CMK (cell line): ENCODE results near the gene CCR5AS.
"Not testable (repeated sequence)": the region's sequence is repeated elsewhere in the genome, so short reads cannot be mapped to it uniquely, and the experiment has no call there.

Experiments
- DNase-seq: peaks from one replicate; pipeline ENCODE4 v3.0.0-alpha.2; 2010; ENCODE audit warnings: low read depth

The CCR5AS gene

GRCh38 chr3:46354478-46354877, 52.4 kb downstream of the CCR5AS start:
- DNase-seq: no peak

GRCh38 chr3:46353647-46354410, 53.0 kb downstream of the CCR5AS start, which contains the start of gene CCR2:
Gene CCR2 (plus strand): TSS chr3:46354111. CDS start chr3:46357528, 3,417 bp downstream.
- no peak for DNase-seq

GRCh38 chr3:46353090-46353489, 53.8 kb downstream of the CCR5AS start:
- DNase-seq: no peak

GRCh38 chr3:46351646-46352045, 55.2 kb downstream of the CCR5AS start:
- no peak for DNase-seq

- no peak for DNase-seq
Measured at GRCh38 chr3:46350262-46350565, 56.7 kb downstream of the CCR5AS start.

- DNase-seq: no peak
Measured at GRCh38 chr3:46349484-46350261, 57.2 kb downstream of the CCR5AS start.

GRCh38 chr3:46348823-46349482, 57.9 kb downstream of the CCR5AS start:
- no peak for DNase-seq

- no peak for DNase-seq
Measured at GRCh38 chr3:46344476-46344875, 62.4 kb downstream of the CCR5AS start.

GRCh38 chr3:46338840-46339239, 68.0 kb downstream of the CCR5AS start:
- DNase-seq: no peak

GRCh38 chr3:46337911-46338310, 69.0 kb downstream of the CCR5AS start:
- DNase-seq: no peak

GRCh38 chr3:46335541-46335940, 71.3 kb downstream of the CCR5AS start:
- no peak for DNase-seq

GRCh38 chr3:46334741-46335478, 72.0 kb downstream of the CCR5AS start:
- DNase-seq: no peak

GRCh38 chr3:46330676-46331075, 76.2 kb downstream of the CCR5AS start:
- DNase-seq: not testable (repeated sequence)

GRCh38 chr3:46325645-46326300, 81.1 kb downstream of the CCR5AS start:
- no peak for DNase-seq

GRCh38 chr3:46324036-46324435, 82.8 kb downstream of the CCR5AS start:
- no peak for DNase-seq

- no peak for DNase-seq
Measured at GRCh38 chr3:46321461-46322104, 85.3 kb downstream of the CCR5AS start.

GRCh38 chr3:46318207-46318927, 88.5 kb downstream of the CCR5AS start:
- DNase-seq: no peak

- no peak for DNase-seq
Measured at GRCh38 chr3:46316206-46316605, 90.7 kb downstream of the CCR5AS start.

GRCh38 chr3:46314517-46314916, 92.3 kb downstream of the CCR5AS start:
- no peak for DNase-seq
